ENCODE results near the gene HOXC13. TPM values are rescaled to one million over a fixed set of nuclear protein-coding genes. Genes with fewer than 3 reads are reported as not detected.

The HOXC13 gene
- total RNA-seq, 1 donor from 2014 or later, result not detected

- no peak for TF ChIP-seq CTCF (IDR thresholded peaks at IDR 0.05)
- no peaks in the 10 kb centered on the region for H3K4me1 Mint-ChIP-seq (ENCODE audit: unreplicated experiment)
- no peaks in the 10 kb centered on the region for H3K9me3 Mint-ChIP-seq (ENCODE audit: unreplicated experiment)
- peaks cover 94% of the 10 kb centered on the region for H3K27me3 Mint-ChIP-seq (ENCODE audit: unreplicated experiment)
- no peaks in the 10 kb centered on the region for H3K36me3 Mint-ChIP-seq (ENCODE audit: unreplicated experiment)
- H3K4me3 Mint-ChIP-seq (ENCODE audit: unreplicated experiment), result no peak overlapping the region
- peak; percentile 36 for DNase-seq (ENCODE audit: extremely low spot score, unreplicated experiment)
- H3K27ac Mint-ChIP-seq (ENCODE audit: unreplicated experiment), result no peak overlapping the region
Measured at GRCh38 chr12:53929527-53929926, 9.1 kb upstream of the HOXC13 start.

GRCh38 chr12:53930591-53931255, 7.9 kb upstream of the HOXC13 start:
- DNase-seq (ENCODE audit: extremely low spot score, unreplicated experiment), result peak; percentile 73
- no peak overlapping the region for H3K27ac Mint-ChIP-seq (ENCODE audit: unreplicated experiment)
- TF ChIP-seq CTCF (IDR thresholded peaks at IDR 0.05), result no peak
- H3K9me3 Mint-ChIP-seq (ENCODE audit: unreplicated experiment), result no peaks in the 10 kb centered on the region
- H3K36me3 Mint-ChIP-seq (ENCODE audit: unreplicated experiment), result no peaks in the 10 kb centered on the region
- H3K4me1 Mint-ChIP-seq (ENCODE audit: unreplicated experiment), result peaks cover 4% of the 10 kb centered on the region
- no peak overlapping the region for H3K4me3 Mint-ChIP-seq (ENCODE audit: unreplicated experiment)
- peaks cover 95% of the 10 kb centered on the region for H3K27me3 Mint-ChIP-seq (ENCODE audit: unreplicated experiment)

GRCh38 chr12:53931844-53932581, 6.6 kb upstream of the HOXC13 start:
- Mint-ChIP-seq H3K27ac (ENCODE audit: unreplicated experiment) (no peak overlapping the region), H3K4me1 (ENCODE audit: unreplicated experiment) (peaks cover 7% of the 10 kb centered on the region), H3K27me3 (ENCODE audit: unreplicated experiment) (peaks cover 95% of the 10 kb centered on the region), H3K9me3 (ENCODE audit: unreplicated experiment) (no peaks in the 10 kb centered on the region), H3K36me3 (ENCODE audit: unreplicated experiment) (no peaks in the 10 kb centered on the region), H3K4me3 (ENCODE audit: unreplicated experiment) (no peak overlapping the region)
- DNase-seq (ENCODE audit: extremely low spot score, unreplicated experiment), result peak; percentile 42
- TF ChIP-seq CTCF (IDR thresholded peaks at IDR 0.05), result no peak

- H3K27ac Mint-ChIP-seq (ENCODE audit: unreplicated experiment), result no peak overlapping the region
- H3K4me3 Mint-ChIP-seq (ENCODE audit: unreplicated experiment), result no peak overlapping the region
- DNase-seq (ENCODE audit: extremely low spot score, unreplicated experiment), result peak; percentile 32
- H3K27me3 Mint-ChIP-seq (ENCODE audit: unreplicated experiment), result peaks cover 95% of the 10 kb centered on the region
- H3K4me1 Mint-ChIP-seq (ENCODE audit: unreplicated experiment), result peaks cover 7% of the 10 kb centered on the region
- H3K36me3 Mint-ChIP-seq (ENCODE audit: unreplicated experiment), result no peaks in the 10 kb centered on the region
- H3K9me3 Mint-ChIP-seq (ENCODE audit: unreplicated experiment), result no peaks in the 10 kb centered on the region
- TF ChIP-seq CTCF (IDR thresholded peaks at IDR 0.05), result no peak
Measured at GRCh38 chr12:53932915-53933314, 5.7 kb upstream of the HOXC13 start.

Data from osteocyte (in vitro differentiated cells).